ENCODE data around the gene ABCA13.

DNA sequence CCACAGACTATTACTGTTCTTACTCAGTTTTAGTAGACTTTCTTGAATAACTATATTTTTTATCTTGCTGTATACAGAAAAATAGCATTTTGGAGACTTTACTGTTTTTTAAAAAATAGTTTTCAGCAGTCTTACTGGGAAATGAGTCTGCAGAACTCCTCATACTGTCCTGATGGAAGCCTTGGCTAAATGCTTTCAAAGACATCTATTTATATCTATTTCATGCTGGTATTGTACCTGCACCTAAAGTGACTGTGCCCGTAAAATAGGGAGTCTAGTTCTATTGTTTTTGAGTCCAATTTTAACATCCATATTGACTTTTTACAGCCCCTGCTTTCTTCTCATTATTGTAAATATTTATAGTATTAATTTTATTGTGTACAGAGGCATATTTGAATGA lies 464.5 kb downstream of the ABCA13 start:
- no peak for TF ChIP-seq EZH2 (IDR thresholded peaks at IDR 0.05; ENCODE audit: insufficient read depth, poor library complexity, severe bottlenecking)
- TF ChIP-seq EZH2phosphoT487 (IDR thresholded peaks at IDR 0.05; ENCODE audit: insufficient read depth, low read depth), result no peak

Data from GM23248 (cell line).